HUES48 (cell line): ENCODE results near the gene PCGF6.

Experiments
- H3K27ac ChIP-seq: one replicate; pipeline ENCODE4 v1.7.0; 2013; ENCODE audit warnings: low read depth, low read length, inconsistent platforms
- H3K27me3 ChIP-seq: 2 replicates; pipeline ENCODE4 v1.6.1; 2013; ENCODE audit warnings: mild to moderate bottlenecking, low read length; ENCODE audit not compliant: control insufficient read depth, insufficient read depth
- H3K36me3 ChIP-seq: 2 replicates; pipeline ENCODE4 v1.6.1; 2013; ENCODE audit warnings: low read length; ENCODE audit not compliant: control insufficient read depth, insufficient read depth
- H3K4me1 ChIP-seq: 2 replicates; pipeline ENCODE4 v1.6.1; 2013; ENCODE audit warnings: mild to moderate bottlenecking, low read length; ENCODE audit not compliant: control insufficient read depth, insufficient read depth
- H3K4me3 ChIP-seq: 2 replicates; pipeline ENCODE4 v1.5.1; 2013; ENCODE audit warnings: mild to moderate bottlenecking, low read depth, low read length
- H3K9ac ChIP-seq: 2 replicates; pipeline ENCODE4 v1.6.1; 2013; ENCODE audit warnings: mild to moderate bottlenecking, low read depth, low read length, moderate library complexity
- H3K9me3 ChIP-seq: 2 replicates; pipeline ENCODE4 v1.6.1; 2013; ENCODE audit warnings: low read length; ENCODE audit not compliant: control insufficient read depth, insufficient read depth

PCGF6 gene

DNA sequence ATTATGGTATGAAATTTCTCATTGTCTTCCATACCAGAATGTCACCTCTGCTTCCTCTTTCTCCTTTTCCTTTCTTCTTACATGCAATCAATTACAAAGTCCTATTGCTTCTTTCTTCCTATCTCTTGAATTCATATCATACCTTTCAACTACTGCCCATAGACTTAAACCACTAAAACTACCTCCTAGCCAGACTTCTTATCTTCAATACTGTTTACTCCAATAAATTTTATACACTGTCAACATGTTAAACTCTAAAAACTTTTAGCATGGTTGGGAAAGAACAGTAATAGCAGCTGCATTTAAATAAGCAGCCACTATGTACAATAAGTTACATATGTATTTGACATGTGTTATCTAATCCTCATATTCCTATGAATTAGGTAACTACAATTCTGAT, 34.9 kb downstream of the PCGF6 start:
- Histone ChIP-seq H3K9ac (no peak overlapping the region), H3K36me3 (peaks cover 66% of the 10 kb centered on the region), H3K9me3 (no peaks in the 10 kb centered on the region), H3K4me3 (no peak overlapping the region), H3K27me3 (no peaks in the 10 kb centered on the region), H3K4me1 (no peaks in the 10 kb centered on the region), H3K27ac (no peak overlapping the region)

DNA sequence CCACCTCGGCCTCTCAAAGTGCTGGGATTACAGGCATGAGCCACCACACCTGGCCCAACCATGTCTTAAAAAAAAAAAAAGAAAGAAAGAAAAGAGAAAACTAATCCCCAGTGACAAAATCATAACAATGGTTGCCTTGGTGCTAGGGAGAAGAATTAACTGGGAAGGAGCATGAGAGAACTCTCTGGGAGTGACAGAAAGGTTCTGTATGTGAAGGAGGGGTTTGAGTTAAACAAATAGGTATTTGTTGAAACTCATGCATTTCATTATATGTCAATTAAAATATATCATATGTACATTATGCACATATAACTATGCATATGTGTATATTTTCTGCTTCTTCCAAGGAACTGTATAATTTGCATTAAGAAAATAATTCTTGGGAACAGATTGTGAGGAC, 40.7 kb downstream of the PCGF6 start:
- H3K36me3 ChIP-seq = peaks cover 71% of the 10 kb centered on the region
- no peak overlapping the region for H3K9ac ChIP-seq
- no peaks in the 10 kb centered on the region for H3K27me3 ChIP-seq

DNA sequence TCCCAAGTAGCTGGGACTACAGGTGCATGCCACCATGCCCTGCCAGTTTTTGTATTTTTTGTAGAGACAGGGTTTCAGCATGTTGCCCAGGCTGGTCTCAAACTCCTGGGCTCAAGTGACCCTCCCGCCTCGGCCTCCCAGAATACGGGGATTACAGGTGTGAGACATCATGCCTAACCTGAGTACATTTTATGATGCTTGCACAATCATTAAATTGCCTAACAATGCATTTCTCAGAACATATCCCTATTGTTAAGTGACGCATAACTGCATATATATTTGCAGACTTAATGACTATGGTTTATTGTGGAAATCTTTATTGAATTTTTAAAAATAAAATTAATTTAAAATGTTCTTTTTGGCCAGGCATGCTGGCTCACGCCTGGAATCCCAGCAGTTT, 43.3 kb downstream of the PCGF6 start:
- no peaks in the 10 kb centered on the region for H3K27me3 ChIP-seq
- H3K36me3 ChIP-seq = peaks cover 59% of the 10 kb centered on the region
- no peak overlapping the region for H3K4me3 ChIP-seq
- no peaks in the 10 kb centered on the region for H3K4me1 ChIP-seq
- no peak overlapping the region for H3K9ac ChIP-seq
- H3K9me3 ChIP-seq = no peaks in the 10 kb centered on the region
- H3K27ac ChIP-seq = no peak overlapping the region

More for the DNA sequence above, 40.7 kb downstream of the PCGF6 start:
- Histone ChIP-seq H3K4me1 (no peaks in the 10 kb centered on the region), H3K27ac (no peak overlapping the region), H3K9me3 (no peaks in the 10 kb centered on the region), H3K4me3 (no peak overlapping the region)

DNA sequence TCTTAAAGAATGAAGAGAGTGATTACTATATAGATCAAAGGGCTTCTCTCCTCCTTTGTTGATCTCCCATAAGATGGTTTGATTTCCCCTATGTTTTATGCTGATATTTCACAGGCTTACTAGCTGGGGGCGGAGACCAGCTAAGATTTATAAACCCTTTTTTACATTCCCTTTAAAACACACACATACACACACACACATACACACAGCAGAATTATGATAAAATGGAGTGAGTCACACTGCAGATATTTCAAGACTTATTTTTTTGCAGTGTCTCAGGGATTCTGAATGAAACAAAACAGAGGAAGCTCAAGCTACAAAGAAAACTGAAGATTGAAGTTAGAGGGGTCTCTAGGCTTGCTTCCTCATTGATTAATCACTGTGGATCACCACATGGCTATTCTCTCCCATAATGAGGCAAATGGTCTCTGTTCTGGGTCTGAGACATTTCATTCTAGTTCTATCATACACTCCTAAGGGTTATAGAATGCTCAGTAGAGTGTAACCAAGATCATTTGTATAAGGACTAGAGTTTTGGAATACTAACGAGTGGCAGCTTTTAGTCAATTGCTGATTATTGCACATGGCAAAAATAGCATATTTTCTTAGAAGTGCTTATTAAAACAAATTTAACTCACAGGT, 55.4 kb downstream of the PCGF6 start:
- H3K36me3 ChIP-seq = no peaks in the 10 kb centered on the region
- H3K27ac ChIP-seq = no peak overlapping the region
- H3K9ac ChIP-seq = no peak overlapping the region
- H3K4me3 ChIP-seq = no peak overlapping the region
- no peaks in the 10 kb centered on the region for H3K9me3 ChIP-seq
- H3K4me1 ChIP-seq = no peaks in the 10 kb centered on the region
- no peaks in the 10 kb centered on the region for H3K27me3 ChIP-seq

DNA sequence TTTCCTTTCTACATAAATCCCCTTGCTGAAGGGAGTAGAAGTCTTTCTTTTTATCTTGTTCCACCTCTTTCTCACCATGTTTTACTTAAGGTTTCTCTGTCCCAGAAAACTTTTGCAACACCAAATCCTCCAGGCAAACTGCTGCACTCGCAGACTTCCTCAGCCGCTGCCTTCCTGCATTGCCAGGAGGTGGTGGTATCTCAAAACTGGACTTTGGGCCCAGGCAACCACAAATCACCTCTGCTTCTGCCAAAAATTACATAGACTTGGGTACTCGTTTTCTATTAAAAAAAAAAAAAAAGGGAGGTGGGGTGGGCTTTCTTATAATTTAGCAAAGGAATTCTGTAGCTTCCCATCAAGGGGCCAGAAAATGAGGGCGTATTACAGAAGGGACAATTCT, 59.4 kb downstream of the PCGF6 start:
- Histone ChIP-seq H3K9ac (no peak overlapping the region), H3K4me3 (no peak overlapping the region), H3K36me3 (no peaks in the 10 kb centered on the region), H3K9me3 (no peaks in the 10 kb centered on the region), H3K4me1 (no peaks in the 10 kb centered on the region), H3K27me3 (no peaks in the 10 kb centered on the region), H3K27ac (no peak overlapping the region)

DNA sequence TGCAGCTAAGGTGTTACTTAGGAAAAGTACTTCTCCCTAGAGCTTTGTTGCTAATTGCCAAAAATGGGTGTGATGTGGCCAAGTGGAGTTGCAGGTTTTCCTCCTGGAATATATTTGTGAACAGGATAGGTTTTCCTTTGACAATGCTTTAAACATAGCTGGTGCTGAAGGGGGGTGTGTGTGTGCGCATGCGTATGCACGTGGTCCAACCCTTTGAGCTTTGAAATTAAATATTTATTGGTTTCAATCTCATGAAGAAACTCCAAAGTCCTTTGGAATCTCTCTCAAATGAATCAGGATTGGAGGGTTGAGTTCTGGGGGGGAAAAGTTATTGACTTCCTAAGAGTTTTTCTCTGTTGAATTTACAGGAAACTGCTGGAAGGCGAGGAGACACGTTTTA, 62.9 kb downstream of the PCGF6 start:
- no peaks in the 10 kb centered on the region for H3K27me3 ChIP-seq

DNA sequence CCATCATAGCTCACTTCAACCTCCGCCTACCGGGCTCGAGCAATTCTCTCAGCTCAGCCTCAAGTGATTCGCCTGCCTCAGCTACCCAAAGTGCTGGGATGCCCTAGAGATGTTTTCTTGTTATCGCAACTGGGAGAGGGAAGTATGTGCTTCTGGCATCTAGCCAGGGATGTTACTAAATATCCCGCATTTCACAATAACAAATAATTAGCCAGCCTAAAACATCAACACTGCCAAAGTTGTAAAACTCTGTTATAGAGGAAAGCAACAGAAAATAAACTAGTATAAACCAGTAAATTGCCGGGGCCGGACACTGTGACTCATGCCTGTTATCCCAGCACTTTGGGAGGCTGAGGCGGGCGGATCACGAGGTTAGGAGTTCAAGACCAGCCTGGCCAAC, 66.8 kb downstream of the PCGF6 start:
- no peaks in the 10 kb centered on the region for H3K9me3 ChIP-seq
- H3K27ac ChIP-seq = no peak overlapping the region
- H3K4me1 ChIP-seq = peaks cover 14% of the 10 kb centered on the region
- H3K4me3 ChIP-seq = no peak overlapping the region
- H3K9ac ChIP-seq = no peak overlapping the region
- peaks cover 19% of the 10 kb centered on the region for H3K27me3 ChIP-seq
- no peaks in the 10 kb centered on the region for H3K36me3 ChIP-seq

More for the DNA sequence above, 62.9 kb downstream of the PCGF6 start:
- H3K9ac ChIP-seq = no peak overlapping the region
- H3K36me3 ChIP-seq = no peaks in the 10 kb centered on the region
- H3K4me1 ChIP-seq = no peaks in the 10 kb centered on the region
- no peaks in the 10 kb centered on the region for H3K9me3 ChIP-seq
- H3K27ac ChIP-seq = no peak overlapping the region
- H3K4me3 ChIP-seq = no peak overlapping the region

DNA sequence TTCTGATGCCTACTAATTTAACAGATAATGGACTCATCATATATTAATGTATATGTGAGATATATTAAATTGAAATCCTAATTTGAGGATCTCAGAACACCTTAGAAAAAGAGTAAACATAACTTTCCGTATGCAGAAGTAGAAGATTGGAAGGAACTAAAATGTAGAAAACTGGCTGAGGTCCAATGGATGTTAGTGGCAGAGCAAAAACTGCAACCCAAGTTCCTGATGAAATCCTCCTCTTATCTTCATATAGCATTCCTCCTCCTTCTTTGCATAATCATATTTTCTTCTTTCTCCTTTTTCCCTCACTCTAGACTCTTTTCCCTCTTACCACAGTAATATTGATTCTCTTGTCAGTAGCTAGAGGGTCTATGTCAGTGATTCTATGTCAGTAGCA, 68.0 kb downstream of the PCGF6 start:
- H3K9ac ChIP-seq = no peak overlapping the region
- no peak overlapping the region for H3K4me3 ChIP-seq
- no peaks in the 10 kb centered on the region for H3K9me3 ChIP-seq
- peaks cover 18% of the 10 kb centered on the region for H3K4me1 ChIP-seq
- peaks cover 31% of the 10 kb centered on the region for H3K27me3 ChIP-seq
- no peak overlapping the region for H3K27ac ChIP-seq
- H3K36me3 ChIP-seq = no peaks in the 10 kb centered on the region

DNA sequence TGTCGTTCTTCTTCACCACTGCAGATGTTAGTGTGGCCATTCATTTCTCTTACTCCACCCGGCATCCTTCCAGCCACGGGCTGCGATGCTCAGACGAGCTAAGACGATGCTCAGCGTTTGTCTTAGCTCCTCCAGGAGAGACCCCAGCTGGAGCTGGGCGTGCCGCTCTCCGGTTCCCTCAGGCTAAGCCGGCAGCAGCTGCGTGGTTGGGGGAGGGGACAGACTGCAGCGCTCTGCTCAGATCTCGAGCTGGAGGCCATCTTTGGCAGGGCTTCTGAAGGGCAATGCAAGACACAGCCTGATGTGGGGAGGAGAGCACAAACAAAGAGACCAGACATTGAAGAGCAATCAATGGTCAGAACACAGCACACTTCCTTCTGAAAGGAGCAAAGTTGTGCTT, 69.2 kb downstream of the PCGF6 start:
- H3K4me3 ChIP-seq = peak overlapping the region; percentile 49
- H3K27me3 ChIP-seq = peaks cover 43% of the 10 kb centered on the region
- no peaks in the 10 kb centered on the region for H3K36me3 ChIP-seq
- peaks cover 21% of the 10 kb centered on the region for H3K4me1 ChIP-seq
- 0 out of 2 replicates have a peak overlapping the region, but pooled peaks have one; percentile 34 for H3K9ac ChIP-seq
- H3K27ac ChIP-seq = no peak overlapping the region
- H3K9me3 ChIP-seq = no peaks in the 10 kb centered on the region

DNA sequence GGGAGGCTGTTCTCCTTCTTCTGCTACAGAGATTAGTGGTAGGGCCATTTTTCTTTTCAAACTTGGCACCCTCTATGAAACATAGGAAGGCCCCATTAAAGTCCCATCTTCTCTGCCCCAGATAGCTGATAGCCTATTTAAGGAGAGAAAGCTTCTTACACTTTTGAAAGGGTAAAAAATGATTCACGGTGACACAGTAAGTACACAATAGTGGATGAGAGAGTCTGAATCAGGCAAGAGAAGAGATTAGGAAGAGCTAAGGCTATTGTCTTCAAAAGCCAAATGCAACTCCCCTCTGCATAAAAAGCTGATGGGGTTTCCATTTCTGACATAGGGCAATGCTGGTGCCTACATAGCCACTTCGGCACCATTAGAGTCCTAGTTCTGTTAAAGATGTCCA, 70.4 kb downstream of the PCGF6 start:
- H3K4me3 ChIP-seq = no peak overlapping the region
- no peaks in the 10 kb centered on the region for H3K36me3 ChIP-seq
- H3K27me3 ChIP-seq = peaks cover 56% of the 10 kb centered on the region
- H3K9ac ChIP-seq = no peak overlapping the region
- no peaks in the 10 kb centered on the region for H3K9me3 ChIP-seq
- H3K27ac ChIP-seq = no peak overlapping the region
- H3K4me1 ChIP-seq = peaks cover 25% of the 10 kb centered on the region

DNA sequence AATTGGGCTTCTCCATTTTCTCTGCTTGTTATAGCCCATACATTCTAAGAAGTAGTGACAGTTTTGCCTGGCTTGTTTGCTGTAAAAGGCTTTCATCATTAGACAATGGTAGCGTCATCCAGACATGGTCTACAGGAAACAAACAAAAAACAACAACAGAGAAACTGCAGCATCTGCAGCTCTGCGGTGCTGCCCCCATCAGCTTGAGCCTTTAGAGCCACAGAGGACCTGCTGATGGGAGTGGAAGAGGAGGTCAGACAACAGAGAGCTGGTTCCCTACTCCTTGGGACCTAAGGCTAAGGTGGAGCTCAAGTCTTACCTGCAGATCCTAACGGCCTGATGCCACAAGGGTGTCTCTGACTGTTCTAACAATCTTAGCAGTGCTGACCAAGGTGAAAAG, 70.9 kb downstream of the PCGF6 start:
- Histone ChIP-seq H3K36me3 (no peaks in the 10 kb centered on the region), H3K4me1 (peaks cover 25% of the 10 kb centered on the region), H3K9me3 (no peaks in the 10 kb centered on the region), H3K27ac (no peak overlapping the region), H3K9ac (no peak overlapping the region), H3K27me3 (peaks cover 60% of the 10 kb centered on the region), H3K4me3 (no peak overlapping the region)
